NT2/D1 (cell line): ENCODE data around the gene ELN.
"Not testable (repeated sequence)": the region's sequence is repeated elsewhere in the genome, so short reads cannot be mapped to it uniquely, and the experiment has no call there.

Source experiments
- YY1 ChIP-seq: IDR thresholded peaks from 2 replicates; pipeline ENCODE4 v1.6.1; 2011; ENCODE audit not compliant: insufficient read length, insufficient read depth
- ZNF274 ChIP-seq: IDR thresholded peaks from 2 replicates; pipeline ENCODE4 v1.6.1; 2011; ENCODE audit warnings: mild to moderate bottlenecking, low read depth, low read length

DNA sequence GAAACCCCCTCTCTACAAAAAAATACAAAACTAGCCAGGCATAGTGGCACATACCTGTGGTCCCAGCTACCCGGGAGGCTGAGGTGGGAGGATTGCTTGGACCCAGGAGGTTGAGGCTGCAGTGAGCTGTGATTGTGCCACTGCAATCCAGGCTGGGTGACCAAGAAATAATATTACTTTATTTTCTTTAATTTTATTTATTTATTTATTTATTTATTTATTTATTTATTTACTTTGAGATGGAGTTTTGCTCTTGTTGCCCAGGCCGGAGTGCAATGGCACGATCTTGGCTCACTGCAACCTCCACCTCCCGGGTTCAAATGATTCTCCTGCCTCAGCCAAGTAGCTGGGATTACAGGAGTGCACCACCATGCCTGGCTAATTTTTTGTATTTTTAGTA lies 16.6 kb upstream of the ELN start:
- not testable (repeated sequence) for TF ChIP-seq ZNF274, YY1
